Measurements from ENCODE around the gene DENND1A.

- no peak for TF ChIP-seq EZH2 (IDR thresholded peaks at IDR 0.05)
- TF ChIP-seq POLR2AphosphoS5 (IDR thresholded peaks at IDR 0.05; ENCODE audit: borderline replicate concordance, low read depth, low read length) = no peak
These were observed 506.6 kb downstream of the DENND1A start for GRCh38 chr9:123423311-123423640.
